HL-60 (cell line): Measurements from ENCODE around the gene PCDHGA3.
"Not testable (repeated sequence)": the region's sequence is repeated elsewhere in the genome, so short reads cannot be mapped to it uniquely, and the experiment has no call there.

Experiments
- DNase-seq, 2 experiments: peaks; one replicate each; pipeline ENCODE4 v3.0.0-alpha.2; 2010 to 2020; ENCODE audit warnings: low read depth in 1 of 2, low spot score in 1 of 2
- H3K27ac ChIP-seq: fragments of 250-450 bp; sonication (Bioruptor Pico); replicated peaks from 2 replicates; pipeline ENCODE4 v1.5.1; 2020; ENCODE audit warnings: mild to moderate bottlenecking, moderate library complexity
- H3K27me3 ChIP-seq: fragments of 250-450 bp; sonication (Bioruptor Pico); 2 replicates; pipeline ENCODE4 v1.5.1; 2021; ENCODE audit warnings: mild to moderate bottlenecking, moderate library complexity; ENCODE audit not compliant: insufficient read depth, poor library complexity, severe bottlenecking
- H3K4me3 ChIP-seq: replicated peaks from 2 replicates; pipeline ENCODE4 v1.5.1; 2011; ENCODE audit warnings: mild to moderate bottlenecking, control low read depth, low read length; ENCODE audit not compliant: insufficient read depth
- CTCF ChIP-seq: IDR thresholded peaks from one replicate; pipeline ENCODE4 v1.5.1; 2011; ENCODE audit warnings: low read length, control low read depth, inconsistent platforms; ENCODE audit not compliant: insufficient read depth
- GABPA ChIP-seq: IDR thresholded peaks from 2 replicates; pipeline ENCODE4 v1.6.1; 2012; ENCODE audit warnings: low read depth
- POLR2AphosphoS5 ChIP-seq: IDR thresholded peaks from 2 replicates; pipeline ENCODE4 v1.6.1; 2012; ENCODE audit warnings: low read depth
- REST ChIP-seq: IDR thresholded peaks from 2 replicates; pipeline ENCODE4 v1.6.1; 2012; ENCODE audit warnings: low read depth; ENCODE audit not compliant: insufficient replicate concordance
- SPI1 ChIP-seq: IDR thresholded peaks from 2 replicates; pipeline ENCODE4 v1.6.1; 2012; ENCODE audit warnings: low read depth, mild to moderate bottlenecking, borderline replicate concordance

Gene PCDHGA3

GRCh38 chr5:141371572-141372475 is 28.2 kb downstream of the PCDHGA3 start:
- Histone ChIP-seq H3K27ac (no peak overlapping the region), H3K27me3 (no peaks in the 10 kb centered on the region), H3K4me3 (no peak overlapping the region)
- TF ChIP-seq GABPA (no peak), REST (no peak)
- DNase-seq, result no peak

- no peak within 1 kb of the TSS for H3K27ac ChIP-seq
- H3K4me3 ChIP-seq, result no peak within 1 kb of the TSS
- DNase-seq, result no peak
- no peak for TF ChIP-seq POLR2AphosphoS5
- TF ChIP-seq SPI1, result no peak
- TF ChIP-seq CTCF, result no peak
- TF ChIP-seq GABPA, result no peak
- TF ChIP-seq REST, result no peak
- H3K27me3 ChIP-seq, result no peaks in the 10 kb centered on the region
These were observed 30.2 kb downstream of the PCDHGA3 start, which contains the start of gene PCDHGA6 for GRCh38 chr5:141373673-141374317. PCDHGA6 (plus strand) TSS chr5:141373891; CDS start chr5:141374084, 193 bp downstream.

GRCh38 chr5:141374627-141375026 is 31.0 kb downstream of the PCDHGA3 start:
- no peak for DNase-seq
- H3K27ac ChIP-seq, result no peak overlapping the region
- no peak overlapping the region for H3K4me3 ChIP-seq
- H3K27me3 ChIP-seq, result no peaks in the 10 kb centered on the region
- TF ChIP-seq SPI1 (no peak), CTCF (no peak), GABPA (no peak), REST (no peak), POLR2AphosphoS5 (no peak)

- H3K27ac ChIP-seq, DNase-seq, H3K4me3 ChIP-seq, H3K27me3 ChIP-seq: not testable (repeated sequence)
These were observed 32.0 kb downstream of the PCDHGA3 start for GRCh38 chr5:141375444-141376155.
